Common myeloid progenitor, CD34-positive (primary cell): ENCODE results near the gene HDHD5.
"Not testable (repeated sequence)": the region's sequence is repeated elsewhere in the genome, so short reads cannot be mapped to it uniquely, and the experiment has no call there.

Experiments used
- CTCF ChIA-PET: fragments of 350-600 bp; sonication (Branson Sonifier 250); formaldehyde crosslinking; loops from one replicate; lab custom pipeline; 2021; ENCODE audit warnings: antibody characterized with exemption; lab: Charles Lee
- POLR2A ChIA-PET: fragments of 350-600 bp; sonication (Branson Sonifier 250); formaldehyde crosslinking; loops from one replicate; lab custom pipeline; 2021; ENCODE audit warnings: antibody characterized with exemption; lab: Charles Lee
- DNase-seq, 3 donors: peaks; one replicate each; pipeline versions ENCODE4 v3.0.0 to v3.0.0-alpha.2; 2013
- H3K27ac ChIP-seq, 2 experiments: 1 replicate in 1 of 2; 2 replicates in 1 of 2; pipeline ENCODE4 v1.7.0; 2013; ENCODE audit warnings: inconsistent platforms in 2 of 2, low read length in 2 of 2, mild to moderate bottlenecking in 2 of 2, low read depth in 1 of 2, moderate library complexity in 1 of 2; ENCODE audit not compliant: severe bottlenecking in 2 of 2, insufficient read depth in 1 of 2, poor library complexity in 1 of 2
- H3K27me3 ChIP-seq, 5 experiments: replicated peaks in 2 of 5; 1 replicate in 3 of 5; 2 replicates in 2 of 5; pipeline versions ENCODE4 v1.6.1 to v1.7.0; 2013; ENCODE audit warnings: low read length in 4 of 5, mild to moderate bottlenecking in 2 of 5, moderate library complexity in 2 of 5, inconsistent platforms in 1 of 5; ENCODE audit not compliant: insufficient read depth in 5 of 5, control insufficient read depth in 4 of 5
- H3K36me3 ChIP-seq, 4 experiments: 1 replicate in 2 of 4; 2 replicates in 2 of 4; pipeline versions ENCODE4 v1.6.1 to v1.7.0; 2013; ENCODE audit warnings: low read length in 3 of 4, control low read depth in 1 of 4, mild to moderate bottlenecking in 1 of 4; ENCODE audit not compliant: control insufficient read depth in 4 of 4, insufficient read depth in 4 of 4
- H3K4me1 ChIP-seq, 4 experiments: 1 replicate in 3 of 4; 2 replicates in 1 of 4; pipeline versions ENCODE4 v1.6.1 to v1.7.1; 2013; ENCODE audit warnings: low read length in 3 of 4, mild to moderate bottlenecking in 3 of 4, control low read depth in 1 of 4, inconsistent platforms in 1 of 4, moderate library complexity in 1 of 4; ENCODE audit not compliant: control insufficient read depth in 4 of 4, insufficient read depth in 4 of 4; ENCODE audit errors: control extremely low read depth in 1 of 4
- H3K4me3 ChIP-seq, 7 experiments: 1 replicate in 4 of 7; 2 replicates in 3 of 7; pipeline versions ENCODE4 v1.5.1 to v1.7.0; 2013; ENCODE audit warnings: mild to moderate bottlenecking in 7 of 7, low read length in 6 of 7, moderate library complexity in 6 of 7, inconsistent platforms in 2 of 7, low read depth in 2 of 7, control low read depth in 1 of 7; ENCODE audit not compliant: insufficient read depth in 4 of 7, control insufficient read depth in 1 of 7; ENCODE audit errors: extremely low read depth in 1 of 7
- H3K9me3 ChIP-seq, 5 experiments: 1 replicate in 4 of 5; 2 replicates in 1 of 5; pipeline versions ENCODE4 v1.6.1 to v1.7.1; 2013; ENCODE audit warnings: low read length in 4 of 5, mild to moderate bottlenecking in 2 of 5, inconsistent platforms in 1 of 5, low read depth in 1 of 5, moderate library complexity in 1 of 5; ENCODE audit not compliant: control insufficient read depth in 4 of 5, insufficient read depth in 2 of 5; ENCODE audit errors: control extremely low read depth in 1 of 5
- WGBS: methylation state at CpG from one replicate; pipeline ENCODE4 v1.1.5; 2013; ENCODE audit not compliant: insufficient coverage; 5-methylcytosine and 5-hydroxymethylcytosine counted together

Gene HDHD5

GRCh38 chr22:17157714-17158113 is 1.4 kb downstream of the HDHD5 start:
- Histone ChIP-seq H3K36me3 (no peaks in the 10 kb centered on the region), H3K9me3 (no peaks in the 10 kb centered on the region), H3K4me1 (peaks cover 0 to 23% (median 18%) of the 10 kb centered on the region in 4 experiments), H3K4me3 (peak overlapping the region in 1 of 7 experiments; percentile 81), H3K27ac (no peak overlapping the region), H3K27me3 (no peaks in the 10 kb centered on the region)
- CTCF ChIA-PET = interaction anchor here (0.9 to 2.6 kb wide), 8 partner anchors 10 to 95 kb away, joined by 3 to 17 read pairs (median 3); no protein-coding TSS in a partner anchor
- 100% methylated on average over 3 of the region's 3 CpGs for WGBS
- DNase-seq = no peak
- POLR2A ChIA-PET = interaction anchor here (0.9 kb wide), 1 partner anchor 51 kb away, joined by 4 read pairs; no protein-coding TSS in a partner anchor

GRCh38 chr22:17155941-17156340 is 3.1 kb downstream of the HDHD5 start:
- ChIA-PET POLR2A (no interaction called here), CTCF (no interaction called here)
- DNase-seq = no peak
- WGBS = 83% methylated on average over 1 of the region's 3 CpGs
- Histone ChIP-seq H3K27me3 (no peaks in the 10 kb centered on the region), H3K4me1 (peaks cover 0 to 23% (median 18%) of the 10 kb centered on the region in 4 experiments), H3K27ac (no peak overlapping the region), H3K36me3 (peaks cover 0 to 2% (median 0%) of the 10 kb centered on the region in 4 experiments), H3K4me3 (no peak overlapping the region), H3K9me3 (no peaks in the 10 kb centered on the region)

- no peak for DNase-seq
- POLR2A ChIA-PET = no interaction called here
Observed at GRCh38 chr22:17152971-17153370, 6.1 kb downstream of the HDHD5 start.

GRCh38 chr22:17152340-17152739 is 6.7 kb downstream of the HDHD5 start:
- WGBS = 95% methylated on average over 5 of the region's 6 CpGs

More at GRCh38 chr22:17152971-17153370, 6.1 kb downstream of the HDHD5 start:
- WGBS = 100% methylated on average over 3 of the region's 3 CpGs
- Histone ChIP-seq H3K27me3 (no peaks in the 10 kb centered on the region), H3K36me3 (peaks cover 0 to 13% (median 3%) of the 10 kb centered on the region in 4 experiments), H3K4me1 (peaks cover 0 to 7% (median 3%) of the 10 kb centered on the region in 4 experiments), H3K4me3 (no peak overlapping the region), H3K27ac (no peak overlapping the region), H3K9me3 (no peaks in the 10 kb centered on the region)
- CTCF ChIA-PET = no interaction called here

GRCh38 chr22:17149076-17149815 is 9.8 kb downstream of the HDHD5 start:
- Histone ChIP-seq H3K27me3 (no peaks in the 10 kb centered on the region), H3K36me3 (peaks cover 2 to 29% (median 12%) of the 10 kb centered on the region in 4 experiments), H3K4me1 (no peaks in the 10 kb centered on the region), H3K9me3 (no peaks in the 10 kb centered on the region), H3K4me3 (no peak overlapping the region), H3K27ac (no peak overlapping the region)
- ChIA-PET POLR2A (no interaction called here), CTCF (interaction anchor here (1.6 kb wide), 1 partner anchor 352 kb away, joined by 3 read pairs; no protein-coding TSS in a partner anchor)
- WGBS = 100% methylated on average over 7 of the region's 9 CpGs
- no peak for DNase-seq

More at GRCh38 chr22:17152340-17152739, 6.7 kb downstream of the HDHD5 start:
- H3K27me3 ChIP-seq = no peaks in the 10 kb centered on the region
- H3K27ac ChIP-seq = no peak overlapping the region
- peaks cover 0 to 18% (median 5%) of the 10 kb centered on the region in 4 experiments for H3K36me3 ChIP-seq
- CTCF ChIA-PET = no interaction called here
- DNase-seq = no peak
- no peaks in the 10 kb centered on the region for H3K9me3 ChIP-seq
- POLR2A ChIA-PET = no interaction called here
- H3K4me3 ChIP-seq = no peak overlapping the region
- peaks cover 0 to 5% (median under 1%) of the 10 kb centered on the region in 4 experiments for H3K4me1 ChIP-seq

GRCh38 chr22:17147458-17147857 is 11.6 kb downstream of the HDHD5 start:
- POLR2A ChIA-PET, H3K4me1 ChIP-seq, H3K27ac ChIP-seq, H3K27me3 ChIP-seq, H3K4me3 ChIP-seq, DNase-seq, H3K9me3 ChIP-seq: not testable (repeated sequence)
- CTCF ChIA-PET = interaction anchor here (0.8 to 1.0 kb wide), 2 partner anchors 10 to 354 kb away, joined by 3 to 5 read pairs; no protein-coding TSS in a partner anchor
- WGBS = 94% methylated on average over 20 of the region's 30 CpGs
- H3K36me3 ChIP-seq = peaks cover 2 to 44% (median 22%) of the 10 kb centered on the region in 4 experiments
